NB4 (cell line): ENCODE results near the gene CEACAM21.

Source experiments
- MAX ChIP-seq: IDR thresholded peaks from 2 replicates; pipeline ENCODE4 v1.6.1; 2011; ENCODE audit warnings: low read depth, low read length
- POLR2A ChIP-seq: IDR thresholded peaks from 2 replicates; pipeline ENCODE4 v1.6.1; 2011; ENCODE audit warnings: mild to moderate bottlenecking; ENCODE audit not compliant: insufficient read length; ENCODE audit errors: extremely low read depth
- TF ChIP-seq, protein P1 (sequence below): IDR thresholded peaks from one replicate; pipeline ENCODE4 v1.5.1; 2012; ENCODE audit warnings: low read depth, low read length

DNA sequence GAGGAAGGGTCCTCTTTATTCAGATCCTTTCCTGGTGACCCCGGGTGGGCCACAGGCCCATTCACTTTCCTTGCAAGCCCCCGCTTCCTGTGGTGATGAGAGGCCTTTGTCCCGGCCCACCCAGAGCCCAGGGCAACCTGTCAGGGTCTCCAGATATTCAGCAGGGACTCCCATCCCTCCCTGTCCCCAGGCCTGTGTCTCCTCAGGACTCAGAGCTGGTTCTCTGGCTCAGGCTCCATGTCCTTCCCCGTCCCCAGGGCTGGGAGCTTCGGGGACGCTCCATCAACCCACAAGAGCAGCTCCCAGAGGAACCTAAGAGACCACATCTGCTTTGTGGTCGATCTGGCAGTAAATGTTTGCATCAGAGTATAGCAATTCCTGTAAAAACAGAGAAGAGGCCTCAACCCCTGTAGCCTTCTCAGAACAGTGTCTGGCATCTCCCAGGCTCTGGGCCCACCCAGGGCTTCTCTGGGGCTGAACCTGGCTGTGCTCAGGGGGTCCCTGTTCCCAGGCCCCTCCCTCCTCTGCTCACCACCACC is 43.1 kb downstream of the CEACAM21 start:
- TF ChIP-seq, protein P1, sequence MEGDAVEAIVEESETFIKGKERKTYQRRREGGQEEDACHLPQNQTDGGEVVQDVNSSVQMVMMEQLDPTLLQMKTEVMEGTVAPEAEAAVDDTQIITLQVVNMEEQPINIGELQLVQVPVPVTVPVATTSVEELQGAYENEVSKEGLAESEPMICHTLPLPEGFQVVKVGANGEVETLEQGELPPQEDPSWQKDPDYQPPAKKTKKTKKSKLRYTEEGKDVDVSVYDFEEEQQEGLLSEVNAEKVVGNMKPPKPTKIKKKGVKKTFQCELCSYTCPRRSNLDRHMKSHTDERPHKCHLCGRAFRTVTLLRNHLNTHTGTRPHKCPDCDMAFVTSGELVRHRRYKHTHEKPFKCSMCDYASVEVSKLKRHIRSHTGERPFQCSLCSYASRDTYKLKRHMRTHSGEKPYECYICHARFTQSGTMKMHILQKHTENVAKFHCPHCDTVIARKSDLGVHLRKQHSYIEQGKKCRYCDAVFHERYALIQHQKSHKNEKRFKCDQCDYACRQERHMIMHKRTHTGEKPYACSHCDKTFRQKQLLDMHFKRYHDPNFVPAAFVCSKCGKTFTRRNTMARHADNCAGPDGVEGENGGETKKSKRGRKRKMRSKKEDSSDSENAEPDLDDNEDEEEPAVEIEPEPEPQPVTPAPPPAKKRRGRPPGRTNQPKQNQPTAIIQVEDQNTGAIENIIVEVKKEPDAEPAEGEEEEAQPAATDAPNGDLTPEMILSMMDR = no peak
- TF ChIP-seq POLR2A (no peak), MAX (no peak)
